GM21786 (cell line): Measurements from ENCODE around the gene CPED1.
"Not testable (repeated sequence)": the region's sequence is repeated elsewhere in the genome, so short reads cannot be mapped to it uniquely, and the experiment has no call there.

Experiments used
- ATAC-seq: cut with Tn5 transposase; IDR thresholded peaks from one replicate; pipeline ENCODE4 v1.9.1; 2021; ENCODE audit not compliant: unreplicated experiment

CPED1 gene

DNA sequence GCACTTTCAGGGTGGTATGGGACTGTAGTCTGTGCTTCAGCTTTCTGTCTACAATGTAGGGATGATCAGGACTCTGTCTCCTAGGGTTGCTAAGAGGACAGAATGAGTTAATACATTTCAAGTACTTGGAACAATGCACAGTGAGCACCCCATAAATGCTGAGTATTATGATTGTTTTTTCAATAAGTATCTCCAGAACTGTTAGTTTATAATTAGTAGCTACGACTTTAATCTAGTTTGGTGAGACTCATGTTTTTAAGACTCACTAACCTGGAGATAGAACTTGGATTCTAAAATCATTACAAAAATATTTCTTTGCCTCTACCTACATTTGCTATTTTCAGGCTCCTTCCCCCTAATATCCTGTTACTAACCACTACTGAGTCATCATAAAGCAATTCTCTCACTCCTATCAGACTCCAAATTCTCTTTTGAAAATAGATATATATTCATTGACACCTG lies 95.3 kb downstream of the CPED1 start:
- ATAC-seq, result no peak

DNA sequence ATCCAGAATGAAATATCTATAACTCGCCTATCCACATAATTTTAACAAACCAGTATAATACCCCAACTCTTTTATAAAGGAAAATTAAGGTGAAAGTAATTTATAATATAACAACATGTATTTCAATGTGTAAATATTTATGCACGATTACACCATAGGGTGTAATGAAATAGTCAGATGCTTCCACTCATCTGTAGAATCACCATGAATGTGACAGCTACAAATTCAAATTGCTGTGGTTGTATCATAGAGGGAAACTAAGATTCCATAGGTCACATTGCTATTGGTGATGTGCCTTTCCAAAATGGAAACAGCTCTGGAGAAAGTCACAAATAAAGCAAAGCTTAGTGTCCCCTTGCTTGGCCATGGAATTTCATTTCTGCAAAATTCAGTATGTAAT lies 95.7 kb downstream of the CPED1 start:
- no peak for ATAC-seq

DNA sequence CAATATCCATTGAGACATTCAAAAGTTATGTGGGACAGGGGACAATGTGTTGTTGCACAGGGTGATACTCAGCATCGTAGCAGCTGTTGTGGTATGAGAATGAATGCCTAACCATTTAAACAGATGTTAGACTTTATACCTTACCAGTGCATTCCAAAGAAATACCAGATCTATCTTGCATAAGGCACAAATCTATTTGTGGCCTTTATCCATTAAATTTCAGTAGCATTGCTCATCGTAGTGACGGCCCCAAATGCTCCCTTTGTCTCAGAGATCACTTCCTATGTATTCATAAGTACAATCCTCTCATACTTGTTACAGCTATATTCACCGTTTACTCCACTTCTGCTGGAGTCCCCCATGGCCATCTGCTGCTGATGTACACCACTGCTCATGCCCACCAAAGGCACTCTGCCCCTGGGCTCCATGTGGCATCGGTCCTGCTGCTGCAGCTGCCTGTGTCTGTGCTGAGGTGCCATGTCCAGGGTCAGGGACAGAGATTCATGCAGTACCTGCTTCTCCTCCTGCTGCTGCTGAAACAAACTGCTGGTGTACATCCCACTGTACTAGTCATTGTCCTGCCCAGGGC lies 96.3 kb downstream of the CPED1 start:
- no peak for ATAC-seq

DNA sequence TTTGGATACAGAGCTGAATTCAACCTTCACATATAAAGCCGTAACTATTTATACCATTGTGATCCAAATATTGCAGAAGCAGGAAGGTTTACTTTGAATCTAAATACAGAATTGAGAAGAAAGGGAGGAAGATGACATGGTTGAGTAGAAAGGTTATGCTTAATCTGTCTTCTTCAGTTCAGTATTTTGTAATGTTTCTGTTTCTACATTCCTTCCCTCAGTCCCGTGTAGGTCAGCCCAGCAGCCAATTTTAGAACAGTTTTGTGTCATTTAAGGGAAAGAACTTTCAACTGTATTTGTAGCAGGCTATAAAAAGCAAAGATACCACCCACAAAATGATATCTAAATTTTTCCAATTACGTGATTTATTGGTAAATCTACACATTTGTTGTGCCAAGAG lies 97.4 kb downstream of the CPED1 start:
- ATAC-seq, result no peak

DNA sequence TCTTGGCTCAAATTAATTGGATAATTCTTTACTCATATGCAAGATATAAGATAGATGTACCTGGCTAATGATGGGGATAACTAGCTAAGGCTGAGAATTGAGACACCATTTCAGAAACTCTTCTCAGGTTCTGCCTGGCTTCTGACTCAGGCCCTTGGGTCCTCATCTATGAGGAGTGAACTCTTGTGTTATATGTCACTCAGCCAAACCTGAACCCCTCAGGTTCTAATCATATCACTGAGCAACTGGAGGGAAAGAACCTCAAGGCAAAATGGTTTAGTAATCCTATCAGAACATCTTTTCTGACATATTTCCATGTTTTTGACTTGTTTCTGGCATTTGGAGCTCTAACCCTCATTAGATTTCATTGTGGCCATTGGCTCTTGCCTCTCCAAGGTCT lies 100.4 kb downstream of the CPED1 start:
- ATAC-seq, result no peak

DNA sequence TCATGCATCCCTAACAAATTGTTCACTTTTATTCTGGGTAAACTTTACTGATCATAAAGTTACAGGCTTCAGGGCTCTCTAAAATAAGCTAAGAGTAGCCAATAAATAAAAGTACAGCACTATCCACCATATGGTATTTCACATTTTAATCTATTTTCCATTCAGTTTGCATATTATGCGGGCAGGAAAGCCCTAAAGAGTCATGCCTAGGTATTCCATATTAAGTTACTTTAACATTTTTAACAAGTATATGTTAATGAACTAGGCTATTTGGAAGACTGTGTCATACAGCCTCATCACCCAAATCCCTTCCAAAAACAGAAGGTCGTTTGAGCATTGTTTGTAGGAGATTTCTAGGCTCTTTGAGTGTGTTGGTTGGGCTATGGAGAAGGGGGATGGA lies 106.3 kb downstream of the CPED1 start:
- no peak for ATAC-seq

DNA sequence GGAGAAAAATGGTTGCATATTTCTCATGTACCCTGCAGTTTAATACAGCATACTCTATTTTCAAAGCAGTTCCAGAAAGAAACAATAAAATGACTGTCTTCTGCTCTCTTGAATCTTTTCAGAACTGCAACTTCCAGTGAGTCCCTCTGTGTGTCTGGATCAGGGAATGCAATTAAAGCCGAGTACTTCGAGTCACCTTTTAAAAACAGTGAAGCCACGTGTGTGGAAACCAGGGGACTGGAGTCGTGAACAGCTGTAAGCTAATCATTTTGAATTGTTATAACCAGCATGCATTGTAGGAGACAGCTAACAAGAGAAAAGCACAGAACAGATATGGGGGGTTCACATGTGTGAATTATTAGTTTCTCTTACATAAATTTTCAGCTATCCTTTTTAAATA lies 109.1 kb downstream of the CPED1 start:
- no peak for ATAC-seq

DNA sequence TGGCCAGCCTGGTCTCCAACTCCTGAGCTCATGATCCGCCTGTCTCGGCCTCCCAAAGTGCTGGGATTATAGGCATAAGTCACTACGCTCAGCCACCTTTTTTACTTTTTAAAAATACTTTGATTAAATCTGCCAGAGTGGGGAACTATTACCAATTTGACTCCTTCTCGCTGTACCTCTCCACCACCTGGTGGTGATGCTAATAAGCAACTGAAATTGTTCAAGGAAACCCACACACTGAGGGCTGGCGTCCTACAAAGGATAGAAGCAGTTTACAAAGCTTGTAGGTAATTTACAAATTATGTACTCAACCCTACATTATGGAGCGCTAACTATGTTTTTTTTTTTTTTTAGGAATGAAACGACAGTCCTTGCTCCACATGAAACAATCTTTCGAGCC lies 111.1 kb downstream of the CPED1 start:
- no peak for ATAC-seq

DNA sequence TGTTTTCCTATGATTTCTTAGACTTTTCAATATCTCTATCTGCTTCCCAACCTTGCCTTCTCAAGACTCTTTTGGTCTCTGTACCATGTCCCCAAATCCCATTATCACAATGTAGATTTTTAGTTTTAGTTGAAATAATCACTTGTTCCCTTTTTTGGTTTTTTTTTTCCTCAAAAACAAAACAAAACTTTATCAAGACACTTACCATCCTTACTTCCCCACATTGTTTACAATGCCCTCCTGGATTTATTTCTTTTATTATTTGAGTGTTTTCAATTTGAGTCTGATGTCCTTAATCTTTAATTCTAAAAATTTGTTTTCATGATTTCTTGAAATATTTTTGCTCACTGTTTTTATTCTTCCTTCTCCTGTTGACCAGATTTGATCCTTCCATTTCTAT lies 112.6 kb downstream of the CPED1 start:
- ATAC-seq, result no peak

DNA sequence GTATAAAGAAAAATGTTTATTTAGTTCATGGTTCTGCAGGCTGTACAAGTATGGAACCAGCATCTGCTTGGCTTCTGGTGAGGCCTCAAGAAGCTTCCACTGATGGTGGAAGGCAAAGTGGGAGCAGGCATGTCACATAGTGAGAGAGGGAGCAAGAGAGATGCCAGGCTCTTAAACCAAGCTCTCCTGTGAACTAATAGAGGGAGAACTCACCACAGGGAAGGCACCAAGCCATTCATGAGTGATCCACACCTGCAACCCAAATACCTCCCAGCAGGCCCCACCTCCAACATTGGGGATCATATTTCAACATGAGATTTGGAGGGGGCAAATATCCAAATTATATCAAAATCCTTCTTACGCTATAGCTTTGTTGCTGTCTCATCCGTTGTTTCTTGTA lies 113.1 kb downstream of the CPED1 start:
- ATAC-seq, result no peak

DNA sequence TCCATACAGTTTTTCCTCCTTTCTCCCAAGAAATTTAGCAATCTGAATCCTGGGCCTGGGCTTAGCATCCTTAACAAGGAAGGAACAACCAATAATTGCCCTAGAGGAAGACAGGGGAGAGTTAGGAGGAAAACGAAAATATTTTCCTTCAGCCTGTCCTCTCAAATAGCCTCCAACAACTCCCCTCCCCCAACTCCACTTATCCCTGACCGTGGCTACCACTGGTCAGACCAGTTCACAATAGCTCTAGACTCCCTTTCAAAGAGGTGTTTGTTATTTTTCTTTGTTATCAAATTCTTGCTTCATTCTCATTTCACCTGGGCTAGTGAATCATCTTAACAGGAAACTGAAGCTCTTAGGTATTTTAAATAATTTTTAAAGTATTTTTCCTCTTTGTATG lies 114.1 kb downstream of the CPED1 start:
- no peak for ATAC-seq

DNA sequence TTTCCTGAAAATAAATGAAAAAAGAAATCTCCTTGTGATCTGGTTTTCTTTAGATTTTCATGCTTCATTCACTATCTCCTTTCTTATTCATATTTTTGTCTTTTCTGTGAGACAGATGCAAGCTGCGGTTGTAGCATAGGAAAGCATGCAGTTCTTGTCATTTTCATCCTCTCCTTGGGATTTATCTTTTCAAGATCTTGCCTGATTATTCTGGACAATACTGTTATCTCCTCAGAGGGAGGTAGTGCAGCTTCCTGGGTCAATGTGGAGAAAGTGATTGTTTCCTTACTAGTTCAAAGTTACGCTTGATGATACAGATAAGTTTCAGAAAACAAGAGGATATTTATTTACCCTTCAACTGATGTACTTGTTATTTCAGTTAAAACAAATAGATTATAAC lies 114.6 kb downstream of the CPED1 start:
- ATAC-seq, result no peak

DNA sequence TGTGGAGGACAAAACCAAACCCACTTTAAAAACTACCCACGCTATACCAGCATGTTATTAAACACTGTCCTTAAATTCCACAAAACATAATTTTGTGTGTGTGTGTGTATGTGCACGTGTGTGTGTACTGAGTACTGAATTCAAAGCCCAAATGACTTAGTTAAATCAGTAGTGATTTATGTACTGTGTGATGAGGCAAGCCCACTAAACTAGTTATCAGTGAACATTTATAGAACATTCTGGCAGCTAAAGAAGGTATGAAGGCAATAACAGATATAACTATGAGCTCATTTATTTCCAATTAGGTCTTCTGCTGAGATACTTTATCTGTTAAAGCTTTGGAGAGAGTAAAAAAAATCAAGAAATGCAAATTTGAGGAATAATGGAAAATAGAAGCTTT lies 115.1 kb downstream of the CPED1 start:
- ATAC-seq, result no peak

DNA sequence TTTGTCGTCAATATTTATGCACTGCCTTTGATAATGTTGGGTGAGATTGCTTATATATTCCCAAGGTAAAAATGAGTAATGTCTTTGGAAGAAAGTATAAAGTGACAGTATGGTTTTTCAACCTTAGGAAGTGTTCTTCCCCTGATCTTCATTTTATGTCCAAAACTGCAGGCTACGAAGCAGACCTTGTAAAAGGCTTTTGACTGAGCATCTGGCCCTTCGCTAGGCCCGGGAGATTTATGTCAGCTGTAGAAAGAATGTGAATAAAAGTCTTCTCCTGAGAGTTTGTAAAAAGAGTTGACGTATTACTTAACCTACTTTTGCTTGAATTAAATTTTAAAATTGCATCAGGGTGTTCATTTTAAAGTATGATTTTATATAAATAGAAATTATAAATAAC lies 116.8 kb downstream of the CPED1 start:
- no peak for ATAC-seq

DNA sequence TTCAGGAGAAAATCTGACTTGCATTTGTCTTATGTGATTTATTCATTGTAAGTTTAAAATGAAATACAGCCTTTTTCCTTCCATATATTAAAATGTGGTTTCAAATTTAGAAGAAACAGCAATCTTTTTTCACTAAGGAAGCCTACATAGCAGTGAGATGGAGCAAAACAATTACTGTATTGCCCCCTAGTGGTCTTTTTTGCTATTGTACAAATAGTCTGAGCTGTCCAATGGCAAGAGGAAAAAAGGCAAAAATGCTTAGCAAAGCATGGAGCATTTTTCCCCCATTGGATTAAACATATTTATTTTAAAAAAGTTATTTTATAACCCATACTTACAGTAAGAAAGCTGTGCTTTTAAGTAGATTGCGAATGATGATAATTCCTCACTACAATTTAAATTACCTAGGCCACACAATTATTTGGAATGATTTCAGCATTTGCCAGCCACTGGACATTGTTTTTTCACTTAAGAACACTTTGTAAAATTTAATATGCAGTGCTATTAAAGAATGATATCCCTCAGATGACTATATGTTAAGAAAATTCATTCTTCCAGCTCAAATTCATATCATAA lies 119.5 kb downstream of the CPED1 start:
- ATAC-seq, result peak; percentile 93

DNA sequence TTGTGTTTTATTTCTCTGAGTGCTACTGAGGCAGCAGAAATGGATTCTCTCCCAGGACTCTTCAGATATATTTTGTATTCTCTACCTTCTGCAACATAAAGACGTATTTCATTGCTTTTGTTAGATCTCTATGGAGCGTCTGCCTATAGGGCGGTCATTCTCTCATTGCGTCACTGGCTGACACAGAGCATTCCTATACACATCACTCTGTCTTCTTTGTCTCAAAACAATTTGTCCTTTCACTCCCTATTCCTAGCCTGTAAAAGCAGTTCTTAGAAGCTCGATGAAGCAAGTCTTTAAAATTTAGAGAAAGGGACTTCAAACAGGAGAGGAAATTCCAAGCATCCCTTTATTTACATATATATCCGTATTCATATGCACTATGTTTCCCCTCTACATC lies 120.6 kb downstream of the CPED1 start:
- ATAC-seq, result no peak

DNA sequence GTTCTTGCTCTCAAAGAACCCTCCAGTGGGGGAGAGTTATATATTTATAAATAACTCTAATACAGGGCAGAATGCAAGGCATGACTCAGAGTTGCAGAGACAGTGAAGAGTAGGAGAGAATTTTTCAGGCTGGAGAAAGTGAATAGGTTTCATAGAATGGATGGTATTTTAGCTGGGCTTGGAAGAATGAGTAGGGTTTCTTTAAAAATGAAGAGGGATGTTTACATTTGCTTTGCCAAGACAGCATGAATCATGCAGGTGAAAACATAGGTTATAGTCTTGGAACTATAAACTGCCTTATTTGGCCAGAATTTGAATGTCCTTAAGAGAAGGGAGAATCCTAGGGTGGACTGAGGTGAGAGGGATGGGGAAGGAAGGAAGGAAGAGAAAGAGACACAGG lies 124.8 kb downstream of the CPED1 start:
- no peak for ATAC-seq

DNA sequence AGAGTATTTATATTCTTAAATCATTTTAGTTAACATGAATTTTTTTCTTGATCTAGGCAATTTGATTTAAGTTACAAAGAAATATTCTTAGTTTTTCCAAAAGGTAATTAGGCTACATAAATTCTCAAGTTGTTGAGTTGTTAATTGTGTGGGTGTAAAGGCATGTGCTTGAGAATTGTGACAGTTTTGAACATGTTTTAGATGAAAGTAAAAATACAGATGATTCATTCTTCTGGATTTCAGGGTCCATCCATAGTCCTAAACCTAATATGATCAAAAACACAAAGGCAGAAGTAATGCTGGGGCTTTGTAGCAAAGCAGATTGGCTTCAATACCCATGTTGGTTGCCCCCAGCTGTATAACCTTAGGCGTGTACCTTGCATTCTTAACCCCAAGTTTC lies 127.9 kb downstream of the CPED1 start:
- ATAC-seq, result no peak

DNA sequence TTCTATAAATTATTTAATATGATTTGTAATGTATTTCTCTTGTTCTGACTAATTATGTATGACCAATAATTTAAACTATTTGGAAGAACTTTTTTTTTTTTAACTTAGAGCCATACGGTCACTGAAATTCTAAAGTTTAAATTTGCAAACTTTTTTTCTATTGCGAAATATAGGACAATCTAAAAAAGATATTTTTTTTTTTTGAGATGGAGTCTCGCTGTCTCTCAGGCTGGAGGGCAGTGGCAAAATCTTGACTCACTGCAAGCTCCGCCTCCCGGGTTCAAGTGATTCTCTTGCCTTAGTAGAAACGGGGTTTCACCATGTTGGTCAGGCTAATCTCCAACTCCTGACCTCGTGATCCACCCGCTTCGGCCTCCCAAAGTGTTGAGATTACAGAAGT lies 130.5 kb downstream of the CPED1 start:
- no peak for ATAC-seq

DNA sequence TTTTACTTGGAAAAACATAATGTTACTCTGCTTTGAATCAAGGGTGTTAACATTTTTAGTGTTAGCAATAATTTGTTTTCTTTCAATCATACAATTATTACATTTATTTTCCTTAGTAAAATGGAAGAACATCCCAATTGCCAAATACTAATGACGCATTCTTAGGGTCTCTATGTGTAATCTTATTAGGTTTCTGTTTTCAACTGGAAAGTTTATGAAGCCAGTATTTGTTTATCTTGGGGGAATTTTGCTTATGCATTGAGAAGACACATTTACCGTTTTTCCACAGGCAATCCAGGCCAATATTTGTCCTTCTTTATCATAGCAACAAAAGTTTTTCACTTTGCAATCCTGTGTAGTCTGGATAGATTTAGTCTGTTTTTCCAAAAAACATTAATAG lies 134.5 kb downstream of the CPED1 start:
- no peak for ATAC-seq

DNA sequence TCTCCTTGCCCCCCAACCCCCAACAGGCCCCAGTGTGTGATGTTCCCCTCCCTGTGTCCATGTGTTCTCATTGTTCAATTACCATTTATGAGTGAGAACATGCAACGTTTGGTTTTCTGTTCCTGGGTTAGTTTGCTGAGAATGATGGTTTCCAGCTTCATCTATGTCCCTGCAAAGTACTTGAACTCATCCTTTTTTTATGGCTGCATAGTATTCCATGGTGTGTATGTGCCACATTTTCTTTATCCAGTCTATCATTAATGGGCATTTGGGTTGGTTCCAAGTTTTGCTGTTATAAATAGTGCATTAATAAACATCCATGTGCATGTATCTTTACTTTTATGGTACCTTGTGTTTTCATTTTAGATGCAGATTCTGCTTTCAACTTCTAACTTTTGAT lies 136.9 kb downstream of the CPED1 start:
- not testable (repeated sequence) for ATAC-seq

DNA sequence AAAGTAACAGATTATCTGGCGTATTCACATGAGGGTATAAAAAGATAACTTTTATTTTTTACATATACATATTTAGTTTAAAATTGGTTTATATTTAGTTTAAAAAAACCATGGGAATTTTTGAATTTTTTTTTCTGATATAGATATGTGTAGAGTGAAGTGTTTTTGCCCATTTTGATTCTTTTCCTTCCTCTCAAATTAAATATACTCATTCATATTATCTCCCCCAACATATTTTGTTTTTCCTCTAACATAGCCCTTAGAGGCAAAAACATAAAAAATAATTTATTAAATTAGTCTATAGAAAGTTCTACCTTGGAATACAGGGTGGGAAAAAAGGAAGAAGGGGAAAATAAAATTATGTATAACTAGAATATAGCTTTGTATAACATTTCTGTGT lies 137.7 kb downstream of the CPED1 start:
- ATAC-seq, result no peak

DNA sequence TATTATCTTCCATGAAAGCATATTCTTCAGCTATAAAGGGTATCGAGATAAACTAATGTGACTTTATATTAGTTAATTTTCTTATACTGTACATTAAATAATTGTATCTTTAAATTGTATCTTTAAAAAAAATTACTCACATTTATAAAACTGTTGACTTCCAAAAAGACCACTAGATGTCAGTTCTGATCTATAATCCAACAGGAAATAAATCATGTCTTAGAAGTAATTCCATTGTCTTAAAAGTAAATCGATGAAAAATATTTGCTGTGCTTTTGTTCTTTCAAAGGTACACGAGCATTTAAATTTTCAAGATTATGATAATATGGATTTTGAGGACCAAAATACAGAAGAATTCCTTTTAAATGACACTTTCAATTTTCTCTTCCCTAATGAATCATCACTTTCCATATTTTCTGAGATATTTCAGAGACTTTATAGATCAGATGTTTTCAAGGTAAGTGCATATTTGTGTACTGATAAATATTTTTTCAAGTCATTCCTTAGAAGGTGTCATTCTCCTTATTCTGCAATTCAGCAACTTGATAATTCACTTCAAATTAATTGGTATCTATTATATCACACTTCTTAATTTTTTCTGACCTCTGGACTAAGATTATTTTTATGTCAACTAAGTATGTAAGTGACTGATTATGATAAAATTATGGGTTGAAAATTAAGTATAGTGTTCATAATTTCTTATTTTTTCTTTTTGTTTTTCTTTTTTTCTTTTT lies 138.5 kb downstream of the CPED1 start:
- ATAC-seq, result no peak
